ENCODE results near the gene FUT4.
A peak's percentile ranks its signal among the peaks of the same experiment; 100 is the strongest.

FUT4 gene

GRCh38 chr11:94593030-94593429 lies 49.3 kb downstream of the FUT4 start:
- TF ChIP-seq, protein P1, sequence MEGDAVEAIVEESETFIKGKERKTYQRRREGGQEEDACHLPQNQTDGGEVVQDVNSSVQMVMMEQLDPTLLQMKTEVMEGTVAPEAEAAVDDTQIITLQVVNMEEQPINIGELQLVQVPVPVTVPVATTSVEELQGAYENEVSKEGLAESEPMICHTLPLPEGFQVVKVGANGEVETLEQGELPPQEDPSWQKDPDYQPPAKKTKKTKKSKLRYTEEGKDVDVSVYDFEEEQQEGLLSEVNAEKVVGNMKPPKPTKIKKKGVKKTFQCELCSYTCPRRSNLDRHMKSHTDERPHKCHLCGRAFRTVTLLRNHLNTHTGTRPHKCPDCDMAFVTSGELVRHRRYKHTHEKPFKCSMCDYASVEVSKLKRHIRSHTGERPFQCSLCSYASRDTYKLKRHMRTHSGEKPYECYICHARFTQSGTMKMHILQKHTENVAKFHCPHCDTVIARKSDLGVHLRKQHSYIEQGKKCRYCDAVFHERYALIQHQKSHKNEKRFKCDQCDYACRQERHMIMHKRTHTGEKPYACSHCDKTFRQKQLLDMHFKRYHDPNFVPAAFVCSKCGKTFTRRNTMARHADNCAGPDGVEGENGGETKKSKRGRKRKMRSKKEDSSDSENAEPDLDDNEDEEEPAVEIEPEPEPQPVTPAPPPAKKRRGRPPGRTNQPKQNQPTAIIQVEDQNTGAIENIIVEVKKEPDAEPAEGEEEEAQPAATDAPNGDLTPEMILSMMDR (IDR thresholded peaks at IDR 0.05; ENCODE audit: control extremely low read depth, extremely low read depth, low read depth, missing control alignments): no peak
- DNase-seq (ENCODE audit: extremely low spot score): no peak
- CTCF ChIA-PET: interaction anchor here (0.8 to 1.6 kb wide), 5 partner anchors 10 to 73 kb away, joined by 3 to 4 read pairs (median 4); no protein-coding TSS in a partner anchor
- POLR2A ChIA-PET: no interaction called here

GRCh38 chr11:94595076-94595475 lies 51.4 kb downstream of the FUT4 start:
- POLR2A ChIA-PET: no interaction called here
- peak; percentile 33 for DNase-seq (ENCODE audit: extremely low spot score)
- CTCF ChIA-PET: interaction anchor here (1.0 to 2.7 kb wide), 6 partner anchors 18 to 90 kb away, joined by 3 to 12 read pairs (median 4); no protein-coding TSS in a partner anchor
- TF ChIP-seq, protein P1 (IDR thresholded peaks at IDR 0.05; ENCODE audit: control extremely low read depth, extremely low read depth, low read depth, missing control alignments): no peak

DNA sequence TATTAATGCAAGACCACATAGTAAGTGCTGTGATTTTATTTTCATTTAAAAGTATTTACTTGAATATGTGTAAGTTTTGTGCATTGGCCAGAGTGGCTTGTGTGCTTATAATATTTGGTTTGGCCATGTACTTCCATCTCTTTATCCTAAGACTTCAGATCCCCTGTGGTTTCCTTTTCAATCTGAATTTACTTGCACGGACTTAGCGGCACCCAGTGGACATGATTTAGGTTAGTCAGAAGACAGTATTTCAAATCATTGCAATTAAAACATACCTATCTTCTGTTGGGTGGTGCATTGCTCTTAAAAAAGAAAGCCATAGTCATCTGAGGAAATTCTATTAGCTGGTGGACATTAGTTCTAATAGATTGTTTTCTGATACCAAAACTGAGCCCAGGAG lies 54.2 kb downstream of the FUT4 start:
- DNase-seq (ENCODE audit: extremely low spot score): no peak
- POLR2A ChIA-PET: no interaction called here
- CTCF ChIA-PET: interaction anchor here (1.3 to 2.9 kb wide), 8 partner anchors 10 to 82 kb away, joined by 3 to 12 read pairs (median 4); no protein-coding TSS in a partner anchor
- TF ChIP-seq, protein P1 (IDR thresholded peaks at IDR 0.05; ENCODE audit: control extremely low read depth, extremely low read depth, low read depth, missing control alignments): no peak
